ENCODE results near the gene FARSB.

Gene FARSB

GRCh38 chr2:222663479-222663878, 7.6 kb upstream of the FARSB start:
- DNase-seq: peak in 1 of 2 donors; percentile 16

- DNase-seq: no peak
These were observed 894 bp upstream of the FARSB start for GRCh38 chr2:222656526-222657446.

- no peak for DNase-seq
These were observed 2.6 kb downstream of the FARSB start for GRCh38 chr2:222653280-222653679.

GRCh38 chr2:222652491-222653255, 3.2 kb downstream of the FARSB start:
- no peak for DNase-seq

- DNase-seq: no peak
These were observed 4.0 kb downstream of the FARSB start for GRCh38 chr2:222651718-222652418.

- DNase-seq: no peak
These were observed 6.1 kb downstream of the FARSB start for GRCh38 chr2:222649801-222650200.

GRCh38 chr2:222646008-222646407, 9.9 kb downstream of the FARSB start:
- DNase-seq: no peak

GRCh38 chr2:222643134-222643533, 12.8 kb downstream of the FARSB start:
- no peak for DNase-seq

- DNase-seq: no peak
These were observed 14.6 kb downstream of the FARSB start for GRCh38 chr2:222641336-222641735.

GRCh38 chr2:222637067-222637466, 18.8 kb downstream of the FARSB start:
- no peak for DNase-seq

- no peak for DNase-seq
These were observed 20.6 kb downstream of the FARSB start for GRCh38 chr2:222635295-222635694.

- no peak for DNase-seq
These were observed 28.1 kb downstream of the FARSB start for GRCh38 chr2:222627764-222628163.

- peak; percentile 18 to 31 for DNase-seq
These were observed 32.1 kb downstream of the FARSB start for GRCh38 chr2:222623756-222624309.

- peak; percentile 75 to 94 for DNase-seq
These were observed 33.0 kb downstream of the FARSB start for GRCh38 chr2:222622910-222623309.

- DNase-seq: no peak
These were observed 34.0 kb downstream of the FARSB start for GRCh38 chr2:222621893-222622292.

GRCh38 chr2:222615320-222615719, 40.6 kb downstream of the FARSB start:
- no peak for DNase-seq

GRCh38 chr2:222613715-222614331, 42.1 kb downstream of the FARSB start:
- DNase-seq: peak; percentile 17 to 34

GRCh38 chr2:222611684-222612083, 44.2 kb downstream of the FARSB start:
- peak; percentile 10 to 31 for DNase-seq

GRCh38 chr2:222610746-222611145, 45.1 kb downstream of the FARSB start:
- no peak for DNase-seq

- DNase-seq: peak; percentile 51
These were observed 46.5 kb downstream of the FARSB start for GRCh38 chr2:222609381-222609780.

- DNase-seq: no peak
These were observed 47.8 kb downstream of the FARSB start for GRCh38 chr2:222608081-222608480.

- DNase-seq: no peak
These were observed 49.6 kb downstream of the FARSB start for GRCh38 chr2:222606306-222606705.
